ENCODE results near the gene ADRB1.

Gene ADRB1

DNA sequence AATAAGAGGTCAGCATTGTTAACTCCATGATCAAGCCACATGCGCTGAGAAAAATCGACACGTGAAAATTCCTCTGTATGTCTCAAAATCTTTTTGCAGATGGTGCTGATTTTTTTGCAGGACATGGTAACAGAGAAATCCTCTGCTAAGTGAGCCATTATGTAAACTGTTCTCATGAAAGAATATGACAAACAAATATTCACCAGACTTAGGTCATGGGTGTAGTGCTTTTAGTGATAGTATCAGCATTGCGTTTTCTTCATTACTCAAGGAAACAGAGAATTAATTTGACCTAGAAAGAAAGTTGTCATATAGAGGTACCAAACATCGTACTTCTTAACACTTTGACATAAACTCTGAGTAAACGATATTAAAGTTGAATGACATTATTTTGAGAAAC is 34.7 kb downstream of the ADRB1 start:
- no peak for TF ChIP-seq Cebpa-rat (IDR thresholded peaks at IDR 0.05)
- Histone ChIP-seq H3K4me2 (no peak overlapping the region), H3K36me3 (no peaks in the 10 kb centered on the region), H4K20me1 (no peaks in the 10 kb centered on the region), H3K9me3 (peaks cover 8% of the 10 kb centered on the region; the same call in 1 of the 2 replicates), H3K4me1 (peaks cover 38% of the 10 kb centered on the region), H3K4me3 (no peak overlapping the region), H3K27ac (no peak overlapping the region), H3K27me3 (no peaks in the 10 kb centered on the region), H3K9ac (no peak overlapping the region)

- peaks cover 8% of the 10 kb centered on the region; the same call in 1 of the 2 replicates for H3K9me3 ChIP-seq
- TF ChIP-seq Cebpa-rat (IDR thresholded peaks at IDR 0.05), result no peak
- H3K27me3 ChIP-seq, result no peaks in the 10 kb centered on the region
- peaks cover 28% of the 10 kb centered on the region for H3K4me1 ChIP-seq
- H4K20me1 ChIP-seq, result no peaks in the 10 kb centered on the region
- no peak overlapping the region for H3K9ac ChIP-seq
- no peaks in the 10 kb centered on the region for H3K36me3 ChIP-seq
- no peak overlapping the region for H3K27ac ChIP-seq
- no peak overlapping the region for H3K4me2 ChIP-seq
- no peak overlapping the region for H3K4me3 ChIP-seq
Observed at GRCh38 chr10:114079421-114079820, 35.8 kb downstream of the ADRB1 start.

DNA sequence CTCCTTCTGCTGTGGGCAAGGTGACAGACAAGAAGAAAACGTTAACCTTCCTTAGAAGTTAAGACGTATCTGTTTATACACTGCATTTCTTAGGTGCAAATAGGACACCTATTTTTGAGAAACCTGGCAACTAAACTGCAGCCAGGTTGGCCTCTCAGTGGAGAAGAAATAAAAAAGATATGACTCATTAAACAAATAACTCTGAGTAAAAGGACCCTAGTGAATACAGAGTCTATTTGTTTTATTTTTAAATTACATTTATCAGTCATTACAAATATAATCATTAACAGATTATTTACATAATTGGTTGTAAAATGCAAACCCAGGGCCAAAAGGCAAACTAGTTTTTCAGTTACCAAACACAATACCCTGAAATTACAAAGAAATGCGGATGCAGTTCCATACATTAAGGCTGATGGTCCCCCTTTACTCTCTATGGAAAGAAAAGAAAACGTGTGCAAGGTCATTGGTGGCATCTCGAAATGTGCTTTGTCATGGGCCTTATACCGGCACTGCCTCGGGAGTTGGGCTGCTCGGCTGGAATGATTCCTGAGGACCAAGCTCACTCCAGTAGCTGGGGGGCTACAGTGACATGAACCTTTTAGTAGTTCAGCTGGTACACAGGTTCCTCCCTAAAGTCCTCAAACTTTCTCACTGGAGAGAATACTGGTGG is 38.4 kb downstream of the ADRB1 start:
- Histone ChIP-seq H4K20me1 (no peaks in the 10 kb centered on the region), H3K27ac (no peak overlapping the region), H3K9me3 (peaks cover under 1% of the 10 kb centered on the region; the same call in 1 of the 2 replicates), H3K4me2 (no peak overlapping the region), H3K4me1 (peaks cover 8% of the 10 kb centered on the region; the same call in 1 of the 2 replicates), H3K4me3 (no peak overlapping the region), H3K27me3 (no peaks in the 10 kb centered on the region), H3K9ac (no peak overlapping the region), H3K36me3 (no peaks in the 10 kb centered on the region)
- TF ChIP-seq Cebpa-rat (IDR thresholded peaks at IDR 0.05), result no peak

- Histone ChIP-seq H3K4me3 (no peak overlapping the region), H4K20me1 (no peaks in the 10 kb centered on the region), H3K4me1 (no peaks in the 10 kb centered on the region), H3K4me2 (no peak overlapping the region), H3K27me3 (no peaks in the 10 kb centered on the region), H3K36me3 (no peaks in the 10 kb centered on the region), H3K9ac (no peak overlapping the region), H3K27ac (no peak overlapping the region), H3K9me3 (no peaks in the 10 kb centered on the region)
- TF ChIP-seq Cebpa-rat (IDR thresholded peaks at IDR 0.05), result no peak
Observed at GRCh38 chr10:114083040-114083439, 39.4 kb downstream of the ADRB1 start.

DNA sequence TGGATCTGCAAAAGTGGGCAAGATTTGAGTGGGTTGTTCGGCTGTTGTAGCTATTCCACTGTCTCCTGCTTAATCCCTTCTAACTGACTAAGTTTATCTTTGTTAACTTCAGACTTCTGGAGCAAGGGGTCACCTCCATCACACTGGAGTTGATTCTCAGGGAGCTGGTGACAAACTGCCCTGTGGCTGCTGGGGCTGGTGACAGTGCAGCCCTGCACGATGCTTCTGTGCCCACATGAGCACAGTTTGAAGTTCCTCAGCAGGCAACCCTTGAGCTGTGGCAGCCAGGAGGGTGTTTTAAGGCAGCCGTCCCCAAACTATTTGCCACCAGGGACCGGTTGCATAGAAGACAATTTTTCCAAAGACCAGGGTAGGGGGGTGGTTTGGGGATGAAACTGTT is 40.5 kb downstream of the ADRB1 start:
- Histone ChIP-seq H3K9ac (no peak overlapping the region), H3K27ac (no peak overlapping the region), H3K27me3 (no peaks in the 10 kb centered on the region), H3K4me3 (no peak overlapping the region), H3K4me1 (no peaks in the 10 kb centered on the region), H4K20me1 (no peaks in the 10 kb centered on the region), H3K36me3 (no peaks in the 10 kb centered on the region), H3K4me2 (no peak overlapping the region), H3K9me3 (no peaks in the 10 kb centered on the region)
- no peak for TF ChIP-seq Cebpa-rat (IDR thresholded peaks at IDR 0.05)

GRCh38 chr10:114087255-114087654 is 43.6 kb downstream of the ADRB1 start:
- Histone ChIP-seq H3K4me3 (no peak overlapping the region), H3K9me3 (no peaks in the 10 kb centered on the region), H4K20me1 (no peaks in the 10 kb centered on the region), H3K4me1 (no peaks in the 10 kb centered on the region), H3K27me3 (no peaks in the 10 kb centered on the region), H3K36me3 (no peaks in the 10 kb centered on the region), H3K4me2 (no peak overlapping the region), H3K27ac (no peak overlapping the region), H3K9ac (no peak overlapping the region)
- TF ChIP-seq Cebpa-rat (IDR thresholded peaks at IDR 0.05), result no peak

GRCh38 chr10:114087655-114088054 is 44.0 kb downstream of the ADRB1 start:
- Histone ChIP-seq H4K20me1 (no peaks in the 10 kb centered on the region), H3K36me3 (no peaks in the 10 kb centered on the region), H3K4me3 (no peak overlapping the region), H3K4me1 (no peaks in the 10 kb centered on the region), H3K4me2 (no peak overlapping the region), H3K9ac (no peak overlapping the region), H3K27ac (no peak overlapping the region), H3K9me3 (no peaks in the 10 kb centered on the region), H3K27me3 (no peaks in the 10 kb centered on the region)
- TF ChIP-seq Cebpa-rat (IDR thresholded peaks at IDR 0.05), result no peak

GRCh38 chr10:114094795-114095194 is 51.1 kb downstream of the ADRB1 start:
- peaks cover 10% of the 10 kb centered on the region; the same call in 1 of the 2 replicates for H3K36me3 ChIP-seq
- H3K4me3 ChIP-seq, result no peak overlapping the region
- H4K20me1 ChIP-seq, result no peaks in the 10 kb centered on the region
- H3K27ac ChIP-seq, result peak overlapping the region; percentile 78
- 0 out of 2 replicates have a peak overlapping the region, but pooled peaks have one; percentile 36 for H3K9ac ChIP-seq
- no peak for TF ChIP-seq Cebpa-rat (IDR thresholded peaks at IDR 0.05)
- H3K4me2 ChIP-seq, result peak overlapping the region; percentile 97
- H3K9me3 ChIP-seq, result peaks cover 19% of the 10 kb centered on the region
- H3K27me3 ChIP-seq, result no peaks in the 10 kb centered on the region
- peaks cover 55% of the 10 kb centered on the region for H3K4me1 ChIP-seq

DNA sequence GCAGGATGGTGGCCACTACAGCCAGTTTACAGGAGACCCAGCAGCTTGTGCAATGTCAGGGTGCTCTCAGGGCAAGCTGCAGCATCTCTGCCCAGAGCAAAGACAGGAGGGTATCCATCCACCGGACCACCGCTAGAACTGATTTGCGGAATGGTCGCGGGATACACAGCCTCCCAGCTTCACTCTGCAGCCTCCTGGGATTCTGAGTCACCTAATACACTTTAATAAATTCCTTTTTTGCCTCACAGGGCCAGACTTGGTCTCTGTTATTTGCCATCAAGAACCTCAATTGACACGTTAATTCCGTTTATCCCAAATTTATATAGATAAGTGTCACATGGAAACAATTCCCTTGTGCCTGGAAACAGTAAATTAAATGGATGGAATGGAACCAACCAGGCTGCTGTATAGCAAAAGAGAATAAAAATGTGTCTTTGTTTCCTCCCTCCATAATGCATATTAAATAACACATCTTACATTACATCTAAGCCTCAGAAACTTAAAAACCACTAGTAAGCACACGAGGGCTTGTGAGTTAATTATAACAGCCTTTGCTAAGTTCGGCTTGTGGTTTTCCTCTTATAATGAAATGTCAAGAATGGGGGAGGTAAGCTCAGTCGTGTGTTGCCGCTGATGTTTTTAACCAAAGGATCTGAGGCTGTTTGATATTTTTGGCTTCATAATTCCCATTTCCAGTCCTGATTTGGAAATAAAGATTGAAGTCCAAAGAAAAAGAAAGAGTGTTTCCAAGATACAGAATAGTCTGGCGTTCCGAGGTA is 52.1 kb downstream of the ADRB1 start:
- Histone ChIP-seq H4K20me1 (no peaks in the 10 kb centered on the region), H3K27me3 (no peaks in the 10 kb centered on the region), H3K4me2 (peak overlapping the region; percentile 97), H3K27ac (peak overlapping the region; percentile 78), H3K9me3 (peaks cover 19% of the 10 kb centered on the region), H3K9ac (peak overlapping the region; percentile 36), H3K36me3 (peaks cover 10% of the 10 kb centered on the region; the same call in 1 of the 2 replicates), H3K4me3 (peak overlapping the region; percentile 49), H3K4me1 (peaks cover 64% of the 10 kb centered on the region)
- no peak for TF ChIP-seq Cebpa-rat (IDR thresholded peaks at IDR 0.05)

All from BLaER1 (cell line).